Activated CD4-positive, alpha-beta T cell treated with anti-CD3 and anti-CD28 coated beads, Interleukin-10, Interleukin-2, amounts not matched to agents 100 ng/mL and 50 ng/mL, durations not matched to agents 16 hours and 8 hours (primary cell): ENCODE measurements around the gene DBNL.
A peak's percentile ranks its signal among the peaks of the same experiment; 100 is the strongest.

Experiments
- DNase-seq: peaks from one replicate; pipeline ENCODE4 v3.0.0-alpha.2; 2020

The DBNL gene

DNA sequence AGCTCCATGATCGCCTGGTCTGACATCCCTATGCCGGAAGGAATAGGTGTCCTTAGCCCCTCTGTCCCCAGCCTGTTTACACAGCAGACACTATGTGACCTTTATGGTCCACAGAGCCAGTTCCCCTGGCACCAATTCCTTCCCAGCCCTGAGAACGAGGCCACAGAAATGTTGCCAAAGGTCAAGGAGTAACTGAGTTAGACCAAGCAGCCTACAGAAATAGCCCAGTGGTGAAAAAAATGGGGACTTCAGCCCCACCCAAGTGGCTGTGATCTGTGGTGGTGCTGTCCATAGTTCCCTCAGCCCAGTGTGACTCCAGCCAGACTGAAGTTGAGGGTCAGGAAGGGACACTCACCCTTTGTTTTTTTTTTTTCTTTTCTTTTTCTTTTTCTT, 18.4 kb downstream of the DBNL start:
- DNase-seq = no peak

GRCh38 chr7:44063547-44063893, 19.0 kb downstream of the DBNL start:
- no peak for DNase-seq

- no peak for DNase-seq
Measured at GRCh38 chr7:44063894-44064651, 19.6 kb downstream of the DBNL start.

DNA sequence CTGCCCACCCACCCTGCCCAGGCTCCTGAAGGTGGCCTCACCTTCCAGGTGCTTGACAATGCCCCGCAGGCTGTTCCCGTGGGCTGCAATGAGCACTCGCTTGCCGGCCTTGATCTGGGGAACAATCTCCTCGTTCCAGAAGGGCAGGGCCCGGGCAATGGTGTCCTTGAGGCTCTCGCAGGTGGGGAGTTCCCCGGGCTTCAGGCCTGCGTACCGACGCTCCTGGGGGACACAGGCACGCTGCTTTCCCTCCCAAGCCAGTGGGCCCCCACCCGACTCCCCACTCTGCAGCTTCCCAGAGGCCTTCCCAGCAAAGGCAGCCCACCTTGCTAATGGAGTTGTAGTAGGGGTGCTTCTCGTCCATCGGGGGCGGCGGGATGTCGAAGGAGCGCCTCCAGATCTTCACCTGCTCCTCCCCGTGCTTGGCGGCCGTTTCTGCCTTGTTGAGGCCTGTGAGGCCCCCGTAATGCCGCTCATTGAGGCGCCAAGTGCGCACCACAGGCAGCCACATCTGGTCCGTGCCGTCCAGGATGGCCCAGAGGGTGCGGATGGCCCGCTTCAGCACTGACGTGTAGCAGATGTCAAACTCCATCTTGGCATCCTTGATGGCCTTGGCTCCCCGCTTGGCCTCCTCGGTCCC, 20.4 kb downstream of the DBNL start:
- DNase-seq = peak; percentile 23

DNA sequence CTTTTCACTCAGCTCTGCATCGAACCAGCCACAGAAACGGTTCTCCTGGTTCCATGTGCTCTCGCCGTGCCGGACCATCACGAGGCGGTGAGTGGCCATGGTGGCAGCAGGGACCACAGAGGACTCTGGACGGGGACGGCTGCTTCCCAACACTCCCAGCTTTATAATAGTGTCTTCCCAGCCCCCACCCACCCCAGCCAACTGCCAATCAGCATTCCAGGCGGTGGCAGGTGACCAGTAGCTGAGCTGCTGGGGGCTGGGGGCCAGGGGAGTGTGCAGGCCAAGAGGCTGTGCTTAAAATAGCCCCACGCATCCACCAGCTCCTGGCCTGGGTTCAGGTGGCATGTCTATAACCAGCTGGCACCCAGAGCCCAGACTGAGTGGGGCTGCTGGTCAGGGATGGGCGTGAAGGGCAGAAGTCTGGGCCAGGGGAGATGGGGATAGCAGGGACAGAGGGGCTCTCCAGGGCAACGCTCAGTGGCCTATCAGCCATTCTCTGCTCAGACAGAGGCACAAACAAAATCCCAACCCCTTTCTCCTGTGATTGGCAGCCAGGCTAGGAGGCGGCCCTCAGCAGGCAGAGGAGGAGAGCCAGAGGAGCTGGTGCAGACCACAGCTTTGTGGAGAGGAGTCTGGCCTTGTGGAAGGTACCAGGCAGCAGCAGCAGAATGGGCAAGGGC, 21.1 kb downstream of the DBNL start, which contains the start of gene PGAM2:
Gene PGAM2 (minus strand): TSS at position 137 of the 680 bp plus-strand sequence. CDS start 38 bp downstream, at position 99.
- DNase-seq = peak; percentile 44

- no peak for DNase-seq
Measured at GRCh38 chr7:44066111-44066460, 21.6 kb downstream of the DBNL start.

GRCh38 chr7:44066494-44067063, 22.1 kb downstream of the DBNL start:
- DNase-seq = no peak

DNA sequence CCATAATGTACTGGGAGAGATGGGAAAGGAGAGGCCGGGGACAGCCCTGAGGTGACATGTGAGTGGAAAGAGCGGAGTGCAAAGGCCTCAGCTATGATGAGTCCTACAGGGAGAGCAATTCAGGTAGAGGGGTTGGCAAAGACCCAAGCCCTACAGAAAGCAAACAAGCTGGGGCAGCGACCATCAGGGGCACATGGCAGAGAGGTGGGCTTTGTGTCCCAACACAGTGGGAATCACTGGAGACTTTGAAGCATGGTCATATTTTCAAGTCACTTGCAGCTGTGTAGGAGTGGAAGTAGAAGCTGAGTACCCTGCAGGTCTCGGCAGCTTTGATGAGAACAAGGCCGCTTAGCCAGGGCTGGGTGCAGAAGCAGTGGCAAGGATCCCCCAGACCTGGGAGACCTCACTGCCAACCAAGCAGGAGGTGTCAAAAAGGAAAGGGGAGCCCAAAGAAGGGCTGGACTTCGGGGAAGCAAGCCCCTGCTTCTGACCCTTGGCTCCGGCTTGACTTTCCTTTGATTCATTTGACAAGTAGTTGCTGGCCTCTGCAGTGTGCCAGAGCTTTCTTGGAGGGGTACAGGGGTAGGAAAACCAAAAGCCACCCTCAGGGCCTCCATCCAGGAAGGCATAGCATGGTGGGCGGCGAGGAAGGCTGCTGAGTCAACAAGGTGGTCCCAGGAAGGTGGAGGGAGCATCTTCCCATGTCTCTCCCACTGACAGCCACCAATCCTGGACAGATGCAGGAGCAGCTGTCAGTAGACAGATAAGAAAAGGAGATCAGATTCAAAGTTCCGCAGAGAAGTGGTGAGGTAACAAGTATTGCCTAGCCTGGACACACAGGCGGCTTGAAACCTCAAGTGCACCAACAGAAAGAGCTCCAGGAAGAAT, 22.8 kb downstream of the DBNL start:
- no peak for DNase-seq

DNA sequence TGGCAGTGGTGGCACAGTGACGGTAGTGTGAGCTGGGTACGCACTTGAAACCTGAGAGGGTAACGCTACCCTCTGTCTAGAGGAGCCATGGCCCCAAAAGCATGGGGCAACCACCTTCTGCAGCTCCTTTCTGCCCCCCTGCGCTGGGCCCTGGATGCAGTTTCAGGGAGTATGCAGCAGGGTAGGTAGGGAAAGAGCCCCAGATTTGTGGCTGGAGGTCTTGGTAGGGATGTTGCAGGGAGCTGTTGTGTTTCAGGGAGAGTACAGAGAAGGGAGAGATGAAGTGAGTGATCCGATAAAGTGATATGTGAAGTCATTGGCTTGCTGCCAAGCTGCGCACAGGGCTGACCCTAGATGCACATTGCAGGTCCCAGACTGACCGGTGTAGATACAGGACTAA, 23.6 kb downstream of the DBNL start:
- no peak for DNase-seq

- no peak for DNase-seq
Measured at GRCh38 chr7:44071726-44072363, 27.3 kb downstream of the DBNL start.

DNA sequence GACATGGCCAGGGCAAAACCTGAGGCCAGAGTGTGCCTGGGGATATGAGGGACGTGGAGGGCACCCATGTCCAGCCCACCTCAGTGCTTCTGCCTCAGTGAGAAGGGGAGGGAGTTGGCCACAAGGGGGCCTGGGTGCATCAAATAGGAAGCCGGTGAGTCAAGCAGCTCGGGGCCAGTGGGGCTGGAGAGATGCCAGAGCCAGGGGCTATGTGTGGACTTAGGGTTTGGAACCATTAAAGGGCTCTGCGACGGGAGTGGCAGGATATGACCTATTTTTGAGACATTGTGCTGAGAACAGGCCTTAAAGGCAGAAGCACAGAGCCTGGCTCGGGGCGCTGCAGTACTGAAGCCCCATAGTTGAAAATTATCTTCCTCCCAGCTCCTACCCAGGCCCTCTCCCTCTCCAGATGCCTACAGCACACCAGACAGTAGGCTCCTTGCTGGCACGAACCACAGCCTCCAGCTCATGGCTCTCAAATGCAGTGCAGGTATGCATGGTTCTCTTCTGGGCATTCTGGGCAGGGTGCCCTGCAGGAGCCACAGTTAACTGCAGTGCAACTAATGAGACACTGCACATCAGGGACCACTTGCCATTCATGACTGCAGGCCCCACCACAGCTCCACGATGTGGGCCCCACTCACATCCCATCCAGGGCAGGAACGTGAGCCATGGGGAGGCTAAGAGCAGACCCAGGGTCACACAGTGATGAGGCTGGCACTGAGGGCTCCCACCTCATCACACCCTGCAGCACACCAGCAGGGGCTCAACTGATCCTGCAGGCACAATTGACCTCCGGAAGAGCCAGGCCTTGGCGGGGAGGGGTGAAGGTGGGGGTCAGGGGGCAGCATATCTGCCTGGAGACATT, 28.1 kb downstream of the DBNL start:
- peak; percentile 35 for DNase-seq

GRCh38 chr7:44073664-44074348, 29.3 kb downstream of the DBNL start:
- DNase-seq = peak; percentile 48

- DNase-seq = no peak
Measured at GRCh38 chr7:44074349-44074695, 29.8 kb downstream of the DBNL start.

DNA sequence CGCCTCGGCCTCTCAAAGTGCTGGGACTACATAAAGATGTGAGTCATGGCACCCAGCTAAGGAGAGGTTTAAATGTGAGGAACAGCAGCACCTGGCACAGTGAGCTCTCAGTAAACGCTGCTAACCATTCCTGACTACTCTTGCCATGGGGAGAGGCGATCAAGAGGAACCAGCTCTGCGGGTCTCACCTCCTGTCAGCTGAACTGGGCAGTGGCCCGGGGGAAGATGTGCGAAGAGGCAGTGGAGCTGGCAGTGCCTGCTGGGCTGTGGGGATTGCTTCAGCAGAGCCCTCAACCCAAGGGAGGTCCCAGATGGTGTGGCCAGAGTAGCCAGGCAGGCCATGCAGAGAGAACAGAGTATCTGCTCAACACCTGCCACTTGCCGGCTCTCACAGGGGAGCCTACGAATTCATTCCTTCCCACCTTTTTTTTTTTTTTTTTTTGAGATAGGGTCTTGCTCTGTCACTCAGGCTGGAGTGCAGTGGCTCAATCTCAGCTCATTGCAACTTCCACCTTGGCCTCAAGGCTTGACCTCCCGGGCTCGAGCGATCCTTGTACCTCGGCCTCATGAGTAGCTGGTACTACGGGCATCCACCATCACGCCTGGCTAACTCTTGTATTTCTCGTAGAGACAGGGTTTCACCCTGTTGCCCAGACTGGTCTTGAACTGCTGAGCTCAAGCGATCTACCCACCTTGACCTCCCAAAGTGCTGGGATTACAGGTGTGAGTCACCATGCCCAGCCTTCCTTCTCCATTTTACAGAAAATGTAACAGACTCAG, 31.0 kb downstream of the DBNL start:
- DNase-seq = no peak

DNA sequence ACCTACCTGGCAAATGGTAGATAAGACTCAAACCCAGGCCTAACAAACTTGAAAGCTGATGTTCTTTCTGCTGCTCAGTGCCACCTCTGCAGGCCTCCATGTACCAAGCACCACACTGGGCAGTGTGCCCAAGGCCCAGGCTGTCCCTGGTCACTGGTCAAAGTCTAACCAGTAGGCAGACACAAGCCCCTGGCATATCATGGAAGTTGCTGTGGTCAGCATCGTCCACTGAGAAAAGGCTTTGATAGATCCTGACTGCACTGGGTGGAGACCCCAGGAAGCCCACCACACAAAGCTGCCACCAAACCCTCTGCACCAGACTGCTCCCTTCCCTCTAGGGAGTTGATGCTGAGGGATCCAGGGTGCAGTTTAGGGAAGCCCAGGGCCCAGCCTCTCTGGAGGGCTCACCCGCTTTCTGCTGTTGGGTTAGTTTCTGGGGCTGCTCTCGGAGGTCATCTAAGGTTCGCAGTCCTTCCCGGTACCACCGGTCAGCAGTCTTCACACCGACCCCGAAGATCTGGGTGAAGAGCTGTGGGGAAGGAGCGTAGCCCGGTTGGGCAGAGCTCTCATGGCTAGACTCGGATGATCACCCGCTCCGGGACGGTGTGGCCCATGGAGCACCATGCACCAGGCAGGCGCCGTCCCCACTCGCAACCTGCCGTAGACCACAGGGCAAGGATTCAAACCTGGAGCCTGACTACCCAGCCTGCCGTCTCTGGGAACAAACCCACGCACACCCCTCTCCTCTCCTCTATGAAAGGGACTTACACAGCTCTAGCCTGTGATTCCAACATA, 31.8 kb downstream of the DBNL start:
- no peak for DNase-seq

- no peak for DNase-seq
Measured at GRCh38 chr7:44077061-44077460, 32.6 kb downstream of the DBNL start.

- DNase-seq = peak; percentile 30
Measured at GRCh38 chr7:44077681-44078091, 33.2 kb downstream of the DBNL start.

DNA sequence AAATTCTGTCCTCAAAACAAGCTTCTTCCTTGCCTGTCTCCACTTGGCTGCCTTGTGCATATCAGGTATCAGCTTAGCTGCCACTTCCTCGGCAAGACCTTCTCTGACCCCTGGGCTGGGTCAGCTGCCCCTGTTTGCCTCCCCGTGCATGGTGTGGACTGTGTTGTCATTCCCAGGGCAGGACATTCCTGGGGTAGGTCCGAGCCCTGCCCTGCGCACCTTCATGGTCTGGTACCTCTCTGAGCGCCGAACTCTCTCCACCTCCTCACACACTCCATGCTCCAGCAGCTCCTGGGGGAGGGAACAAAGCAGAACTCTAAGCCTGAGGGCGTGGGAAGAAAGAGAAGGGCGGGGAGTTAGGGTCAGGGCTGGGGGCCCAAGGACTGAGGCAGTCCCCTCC, 34.0 kb downstream of the DBNL start:
- no peak for DNase-seq
